ENCODE measurements around the gene SARDH. TPM values are rescaled to one million over a fixed set of nuclear protein-coding genes. Genes with fewer than 3 reads are reported as not detected.

Gene SARDH
- total and polyA plus RNA-seq, 2 of the 13 experiments (the other 11 are each of a cell fraction or from before 2014, with no cell fraction given), result 11.6 to 34.9 TPM

GRCh38 chr9:133714606-133715294 is 23.4 kb downstream of the SARDH start (continued):
- TF ChIP-seq SNAPC4 (CRISPR knock-in tag; IDR thresholded peaks at IDR 0.05), result no peak
- TF ChIP-seq ZBTB8A (CRISPR knock-in tag; IDR thresholded peaks at IDR 0.05; ENCODE audit: borderline replicate concordance, low read depth), result no peak
- TF ChIP-seq CBFB (CRISPR knock-in tag; IDR thresholded peaks at IDR 0.05), result peak; percentile 51; the same call in 1 of the 2 replicates
- peak; percentile 74; the same call in 1 of the 2 replicates for TF ChIP-seq AHDC1 (CRISPR knock-in tag; IDR thresholded peaks at IDR 0.05; ENCODE audit: borderline replicate concordance)
- no peak for TF ChIP-seq CENPX (CRISPR knock-in tag; IDR thresholded peaks at IDR 0.05)
- no peak for TF ChIP-seq ZNF317 (CRISPR knock-in tag; IDR thresholded peaks at IDR 0.05)
- peak; percentile 70; the same call in 1 of the 2 replicates for TF ChIP-seq REPIN1 (CRISPR knock-in tag; IDR thresholded peaks at IDR 0.05; ENCODE audit: borderline replicate concordance, low read depth)
- no peak; the same call in 1 of the 2 replicates for TF ChIP-seq TGIF2 (CRISPR knock-in tag; IDR thresholded peaks at IDR 0.05)
- TF ChIP-seq TEF (CRISPR knock-in tag; IDR thresholded peaks at IDR 0.05), result peak; percentile 73; the same call in 1 of the 2 replicates
- peak; percentile 51; the same call in 1 of the 2 replicates for TF ChIP-seq ZNF674 (CRISPR knock-in tag; IDR thresholded peaks at IDR 0.05; ENCODE audit: low read depth)
- no peak for TF ChIP-seq TSC22D2 (CRISPR knock-in tag; IDR thresholded peaks at IDR 0.05; ENCODE audit: borderline replicate concordance)
- TF ChIP-seq BRCA1 (CRISPR knock-in tag; IDR thresholded peaks at IDR 0.05), result peak; percentile 75; the same call in 1 of the 2 replicates
- TF ChIP-seq DBP (CRISPR knock-in tag; IDR thresholded peaks at IDR 0.05; ENCODE audit: not compliant biosample characterization), result no peak
- no peak for TF ChIP-seq ATAD3A (CRISPR knock-in tag; IDR thresholded peaks at IDR 0.05)
- TF ChIP-seq FOXK1 (CRISPR knock-in tag; IDR thresholded peaks at IDR 0.05; ENCODE audit: borderline replicate concordance, low read depth), result peak; percentile 81
- no peak for TF ChIP-seq RNF2 (conservative IDR thresholded peaks at IDR 0.05; ENCODE audit: low read depth)
- peak; percentile 60; the same call in 1 of the 2 replicates for TF ChIP-seq SIN3A (IDR thresholded peaks at IDR 0.05; ENCODE audit: borderline replicate concordance, low read depth, low read length)
